Thyroid gland (tissue), 4 donors: ENCODE results near the gene EXOSC5. TPM values are rescaled to one million over a fixed set of nuclear protein-coding genes. Genes with fewer than 3 reads are reported as not detected.

ENCODE experiments used
- DNase-seq, 2 donors: peaks; one replicate each; pipeline ENCODE4 v3.0.0-alpha.2; 2019
- H3K27ac ChIP-seq, 3 donors: fragments of 200-600 bp; sonication (generic); 1 replicate in 2 of 3; 2 replicates in 1 of 3; pipeline ENCODE4 v1.5.1; 2016 to 2019; ENCODE audit warnings: mild to moderate bottlenecking in 1 of 3, moderate library complexity in 1 of 3
- H3K27me3 ChIP-seq: fragments of 200-600 bp; sonication (generic); one replicate; pipeline ENCODE4 v1.5.1; 2019
- H3K36me3 ChIP-seq, 2 donors: fragments of 200-600 bp; sonication (generic); one replicate each; pipeline ENCODE4 v1.5.1; 2016 to 2019
- H3K4me1 ChIP-seq, 2 donors: fragments of 200-600 bp; sonication (generic); one replicate each; pipeline ENCODE4 v1.5.1; 2017 to 2019
- H3K4me3 ChIP-seq, 3 donors: fragments of 200-600 bp; sonication (generic); replicated peaks in 1 of 3; 1 replicate in 2 of 3; 2 replicates in 1 of 3; pipeline ENCODE4 v1.5.1; 2016; ENCODE audit warnings: mild to moderate bottlenecking in 1 of 3
- H3K9me3 ChIP-seq: fragments of 200-600 bp; sonication (generic); one replicate; pipeline ENCODE4 v1.5.1; 2017
- POLR2A ChIP-seq, 2 donors: fragments of 450-650 bp; IDR thresholded peaks; one replicate each; pipeline ENCODE4 v1.6.1; 2017; ENCODE audit warnings: antibody characterized with exemption in 2 of 2, mild to moderate bottlenecking in 2 of 2, moderate library complexity in 1 of 2
- WGBS, 2 donors: methylation state at CpG; one replicate each; pipeline ENCODE4 v1.1.5; 2017; 5-methylcytosine and 5-hydroxymethylcytosine counted together
- intact Hi-C: fragments of 100-400 bp; cut with DNase I; formaldehyde crosslinking; loops from one replicate; pipeline ENCODE4 v1.15.1; 2023
- total RNA-seq, 4 donors: library from RNA; depleted of rRNA; stranded (reverse); fragments of >200 nt; gene quantifications; one replicate each; pipeline ENCODE4 v1.2.3, GENCODE V29; 2016
- TF ChIP-seq, protein P1 (sequence below), 6 experiments: fragments of 200-600 bp in 3 of 6; fragments of 450-650 bp in 3 of 6; sonication (generic) in 3 of 6; IDR thresholded peaks; one replicate each; pipeline ENCODE4 v1.5.1; 2016 to 2019; ENCODE audit warnings: antibody characterized with exemption in 6 of 6, mild to moderate bottlenecking in 2 of 6, inconsistent platforms in 1 of 6, moderate library complexity in 1 of 6

EXOSC5 gene
- total RNA-seq, 4 donors from 2014 or later = 11.8 to 20.7 (median 14.2) TPM

DNA sequence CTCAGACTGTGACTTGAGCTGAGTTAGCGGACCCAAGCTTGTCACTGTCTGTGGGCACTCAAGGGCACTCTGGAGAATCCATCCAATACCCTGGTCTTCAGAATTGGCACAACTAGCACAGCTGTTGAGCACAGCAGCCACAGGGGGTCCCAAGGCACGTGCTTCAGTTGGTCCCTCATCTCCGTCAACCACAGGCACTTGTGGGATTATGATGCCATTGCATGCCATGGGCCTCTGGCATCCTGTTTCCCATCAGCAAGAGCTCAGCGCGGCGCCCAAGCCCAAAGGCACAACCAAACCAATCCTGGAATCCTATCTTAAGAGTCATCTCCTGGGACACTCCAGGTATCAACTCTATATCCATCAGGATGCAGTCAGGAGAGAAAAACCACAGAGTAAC lies 33.8 kb upstream of the EXOSC5 start:
- intact Hi-C loops = loop anchor here (10.0 kb wide), 1 partner anchor 226 kb away; no protein-coding TSS in a partner anchor
- peaks cover 17 to 31% of the 10 kb centered on the region in 2 donors for H3K4me1 ChIP-seq
- no peak for TF ChIP-seq POLR2A (IDR thresholded peaks at IDR 0.05)
- TF ChIP-seq, protein P1, sequence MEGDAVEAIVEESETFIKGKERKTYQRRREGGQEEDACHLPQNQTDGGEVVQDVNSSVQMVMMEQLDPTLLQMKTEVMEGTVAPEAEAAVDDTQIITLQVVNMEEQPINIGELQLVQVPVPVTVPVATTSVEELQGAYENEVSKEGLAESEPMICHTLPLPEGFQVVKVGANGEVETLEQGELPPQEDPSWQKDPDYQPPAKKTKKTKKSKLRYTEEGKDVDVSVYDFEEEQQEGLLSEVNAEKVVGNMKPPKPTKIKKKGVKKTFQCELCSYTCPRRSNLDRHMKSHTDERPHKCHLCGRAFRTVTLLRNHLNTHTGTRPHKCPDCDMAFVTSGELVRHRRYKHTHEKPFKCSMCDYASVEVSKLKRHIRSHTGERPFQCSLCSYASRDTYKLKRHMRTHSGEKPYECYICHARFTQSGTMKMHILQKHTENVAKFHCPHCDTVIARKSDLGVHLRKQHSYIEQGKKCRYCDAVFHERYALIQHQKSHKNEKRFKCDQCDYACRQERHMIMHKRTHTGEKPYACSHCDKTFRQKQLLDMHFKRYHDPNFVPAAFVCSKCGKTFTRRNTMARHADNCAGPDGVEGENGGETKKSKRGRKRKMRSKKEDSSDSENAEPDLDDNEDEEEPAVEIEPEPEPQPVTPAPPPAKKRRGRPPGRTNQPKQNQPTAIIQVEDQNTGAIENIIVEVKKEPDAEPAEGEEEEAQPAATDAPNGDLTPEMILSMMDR (IDR thresholded peaks at IDR 0.05) = no peak
- H3K27ac ChIP-seq = no peak overlapping the region
- WGBS, 2 donors = 63 to 88% methylated on average over 5 of the region's 6 CpGs
- no peak for DNase-seq
- H3K4me3 ChIP-seq = no peak overlapping the region
- H3K9me3 ChIP-seq = no peaks in the 10 kb centered on the region
- H3K36me3 ChIP-seq = peaks cover 8 to 22% of the 10 kb centered on the region in 2 donors
- no peaks in the 10 kb centered on the region for H3K27me3 ChIP-seq

DNA sequence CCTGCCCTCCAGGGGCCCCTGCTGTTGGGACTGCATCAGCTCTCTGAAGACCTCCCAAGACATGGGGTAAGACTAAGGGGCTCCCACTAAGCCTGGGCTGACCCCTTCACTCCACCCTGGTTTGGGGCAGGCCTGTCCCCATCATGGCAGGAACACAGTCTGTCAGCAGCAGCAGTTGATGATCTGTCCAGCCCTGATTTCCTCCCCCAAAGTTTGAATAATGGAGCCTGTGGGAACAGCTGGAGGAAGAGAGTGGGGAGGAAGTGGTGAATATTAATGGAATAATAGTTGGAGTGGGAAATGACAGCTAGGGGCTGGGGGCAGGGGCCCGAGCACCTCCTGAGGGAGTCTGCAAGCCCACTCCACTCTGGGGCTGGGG lies 31.3 kb upstream of the EXOSC5 start:
- peaks cover 17 to 31% of the 10 kb centered on the region in 2 donors for H3K4me1 ChIP-seq
- no peak overlapping the region for H3K4me3 ChIP-seq
- no peak for DNase-seq
- peak overlapping the region; percentile 56 to 86 (median 58) for H3K27ac ChIP-seq
- no peak for TF ChIP-seq POLR2A (IDR thresholded peaks at IDR 0.05)
- TF ChIP-seq, protein P1 (IDR thresholded peaks at IDR 0.05) = no peak
- H3K27me3 ChIP-seq = no peaks in the 10 kb centered on the region
- intact Hi-C loops = no loop called here
- no peaks in the 10 kb centered on the region for H3K9me3 ChIP-seq
- peaks cover 16 to 30% of the 10 kb centered on the region in 2 donors for H3K36me3 ChIP-seq
- WGBS, 2 donors = 71 to 72% methylated on average over 1 of the region's 1 CpG

DNA sequence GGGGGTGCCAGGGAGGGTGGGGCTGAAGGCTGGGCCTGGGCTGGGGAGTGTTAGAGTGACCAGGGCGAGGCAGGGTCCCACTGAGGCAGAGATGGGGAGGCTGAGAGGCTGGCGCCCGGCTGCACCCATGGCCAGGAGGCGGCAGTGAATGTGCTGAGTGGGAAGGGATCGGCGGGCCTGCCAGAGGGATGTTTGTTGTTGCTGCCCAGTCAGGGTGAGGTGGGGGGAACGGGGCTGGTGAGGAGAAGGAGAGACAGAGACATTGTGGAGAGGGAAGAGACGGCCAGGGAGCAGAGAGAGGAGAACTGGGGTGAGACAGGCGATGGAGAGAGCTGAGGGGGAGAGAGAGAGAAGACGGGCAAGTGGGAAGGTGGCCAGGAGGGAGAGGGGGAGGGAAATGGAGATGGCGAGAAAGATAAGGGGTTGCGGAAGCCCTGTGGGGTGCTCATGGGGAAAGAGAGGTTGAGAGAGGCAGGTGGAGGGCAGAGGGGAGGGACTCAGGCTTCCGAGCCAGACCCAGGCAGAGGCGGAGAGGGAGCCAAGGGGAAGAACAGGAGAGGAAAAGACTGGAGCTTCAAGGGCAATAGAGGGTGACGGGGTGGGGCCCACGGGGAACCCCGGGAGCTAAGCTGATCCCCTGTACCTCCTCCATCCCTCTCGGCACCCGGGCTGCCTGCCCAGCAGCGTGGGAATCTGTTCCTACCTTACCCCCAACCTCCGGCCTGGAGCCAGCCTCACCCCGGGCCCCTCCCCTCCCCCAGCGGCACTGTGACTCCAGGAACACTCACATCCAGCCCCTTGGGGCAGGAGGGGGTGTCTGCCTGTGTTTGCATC lies 30.7 kb upstream of the EXOSC5 start:
- Histone ChIP-seq H3K36me3 (peaks cover 21 to 28% of the 10 kb centered on the region in 2 donors), H3K27ac (peak overlapping the region; percentile 56 to 86 (median 58)), H3K4me1 (peaks cover 17 to 31% of the 10 kb centered on the region in 2 donors), H3K27me3 (no peaks in the 10 kb centered on the region), H3K4me3 (peak overlapping the region in 1 of 3 donors; percentile 30), H3K9me3 (no peaks in the 10 kb centered on the region)
- peak; percentile 56 to 57 for DNase-seq
- WGBS, 2 donors = 5 to 7% methylated on average over 20 of the region's 23 CpGs
- TF ChIP-seq POLR2A (IDR thresholded peaks at IDR 0.05) = no peak
- TF ChIP-seq, protein P1 (IDR thresholded peaks at IDR 0.05) = no peak
- intact Hi-C loops = no loop called here

DNA sequence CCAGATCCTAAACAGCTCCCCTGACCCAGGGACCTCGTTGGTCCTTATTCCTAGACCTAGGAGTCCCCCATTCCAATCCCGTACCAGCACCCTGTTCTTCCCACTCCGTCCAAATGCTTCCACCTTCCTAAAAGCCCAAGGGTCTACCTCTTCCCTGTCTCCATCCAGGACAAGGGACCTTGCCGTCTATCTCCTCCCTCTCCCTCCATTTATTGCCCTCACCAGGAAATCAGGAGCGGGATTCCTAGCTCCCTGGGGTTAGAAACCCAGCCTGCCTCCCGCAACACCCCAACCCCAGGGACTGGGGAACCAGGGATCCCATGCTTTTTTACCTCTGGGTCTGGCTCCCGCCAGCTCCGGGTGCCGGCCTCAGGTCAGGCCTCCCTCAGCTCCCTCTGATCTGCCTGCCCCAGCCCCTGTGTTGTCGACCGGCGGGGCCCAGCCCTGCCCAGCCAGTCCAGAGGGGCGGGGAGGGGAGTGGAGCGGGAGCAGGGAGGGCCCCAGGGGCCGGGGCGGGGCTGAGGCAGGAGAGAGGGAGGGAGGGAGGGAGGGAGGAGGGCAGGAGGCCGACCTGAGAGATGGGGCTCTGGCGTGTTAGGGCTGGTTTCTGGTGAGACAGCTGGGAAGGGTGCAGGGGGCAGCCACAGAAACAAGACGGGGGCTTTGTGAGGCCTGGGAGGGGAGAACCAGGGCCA lies 29.9 kb upstream of the EXOSC5 start, which contains the start of gene B3GNT8:
Gene B3GNT8, minus strand, starts transcription at position 423 of the 695 bp plus-strand sequence. CDS start 596 bp downstream, outside the sequence.
- 21% methylated on average over 15 to 17 of the region's 19 CpGs for WGBS, 2 donors
- peaks cover 17 to 31% of the 10 kb centered on the region in 2 donors for H3K4me1 ChIP-seq
- peak; percentile 87 to 89 for DNase-seq
- peaks cover 25 to 32% of the 10 kb centered on the region in 2 donors for H3K36me3 ChIP-seq
- peak within 1 kb of the TSS in 1 of 3 donors; percentile 30 for H3K4me3 ChIP-seq
- no peaks in the 10 kb centered on the region for H3K9me3 ChIP-seq
- TF ChIP-seq, protein P1 (IDR thresholded peaks at IDR 0.05) = no peak
- peak in 1 of 2 donors; percentile 27 for TF ChIP-seq POLR2A (IDR thresholded peaks at IDR 0.05)
- peak within 1 kb of the TSS; percentile 56 to 86 (median 58) for H3K27ac ChIP-seq
- intact Hi-C loops = no loop called here
- H3K27me3 ChIP-seq = no peaks in the 10 kb centered on the region
